WTC11 (cell line): ENCODE results near the gene NFX1. TPM values are rescaled to one million over a fixed set of nuclear protein-coding genes. Genes with fewer than 3 reads are reported as not detected.

ENCODE experiments used
- ATAC-seq: fragments of 200-7000 bp; cut with Tn5 transposase; 2 replicates; pipeline ENCODE4 v1.10.0; 2021; ENCODE audit warnings: mild to moderate bottlenecking, moderate library complexity
- CTCF ChIA-PET: fragments of 300-600 bp; sonication (Branson Sonifier 250); formaldehyde crosslinking; loops from one replicate; lab custom pipeline; 2021; ENCODE audit warnings: antibody characterized with exemption; lab: Charles Lee
- POLR2A ChIA-PET: fragments of 350-600 bp; sonication (Branson Sonifier 250); formaldehyde crosslinking; loops from one replicate; lab custom pipeline; 2021; ENCODE audit warnings: antibody characterized with exemption; lab: Charles Lee
- DNase-seq: peaks from one replicate; pipeline ENCODE4 v3.0.0; 2021; ENCODE audit warnings: low spot score
- H3K27ac Mint-ChIP-seq: 2 replicates; pipeline ENCODE4 v1.8.0; 2021; ENCODE audit warnings: mixed read lengths
- H3K27me3 Mint-ChIP-seq: 2 replicates; pipeline ENCODE4 v1.8.0; 2021; ENCODE audit warnings: low read depth, mild to moderate bottlenecking, moderate library complexity, mixed read lengths
- H3K36me3 Mint-ChIP-seq: 2 replicates; pipeline ENCODE4 v1.8.0; 2021; ENCODE audit warnings: mixed read lengths
- H3K4me1 Mint-ChIP-seq: 2 replicates; pipeline ENCODE4 v1.8.0; 2022; ENCODE audit warnings: mixed read lengths
- H3K4me3 Mint-ChIP-seq: 2 replicates; pipeline ENCODE4 v1.8.0; 2021; ENCODE audit warnings: mild to moderate bottlenecking, moderate library complexity, mixed read lengths
- H3K9me3 Mint-ChIP-seq: 2 replicates; pipeline ENCODE4 v1.8.0; 2021; ENCODE audit warnings: mixed read lengths
- CREB1 ChIP-seq: sonication (generic); formaldehyde crosslinking; IDR thresholded peaks from 2 replicates; pipeline ENCODE4 v1.8.0; 2023; ENCODE audit warnings: mild to moderate bottlenecking, missing genetic modification reagents
- ESRRA ChIP-seq: sonication (generic); formaldehyde crosslinking; IDR thresholded peaks from 2 replicates; pipeline ENCODE4 v1.8.1; 2022; ENCODE audit warnings: mild to moderate bottlenecking, missing genetic modification reagents, borderline replicate concordance
- ETV6 ChIP-seq: sonication (generic); formaldehyde crosslinking; IDR thresholded peaks from 2 replicates; pipeline ENCODE4 v1.8.1; 2022; ENCODE audit warnings: mild to moderate bottlenecking, missing genetic modification reagents
- FOXJ3 ChIP-seq: sonication (generic); formaldehyde crosslinking; IDR thresholded peaks from 2 replicates; pipeline ENCODE4 v1.9.0; 2021; ENCODE audit warnings: missing genetic modification reagents, mild to moderate bottlenecking, borderline replicate concordance
- GABPB1 ChIP-seq: sonication (generic); formaldehyde crosslinking; IDR thresholded peaks from 2 replicates; pipeline ENCODE4 v1.8.1; 2023; ENCODE audit warnings: mild to moderate bottlenecking, missing genetic modification reagents
- MYBL2 ChIP-seq: sonication (generic); formaldehyde crosslinking; IDR thresholded peaks from 2 replicates; pipeline ENCODE4 v1.8.1; 2023; ENCODE audit warnings: mild to moderate bottlenecking, moderate library complexity, missing genetic modification reagents
- OVOL2 ChIP-seq: fragments of 250-450 bp; sonication (Bioruptor Pico); IDR thresholded peaks from 2 replicates; pipeline ENCODE4 v1.9.0; 2021; ENCODE audit warnings: mild to moderate bottlenecking, borderline replicate concordance
- SOX15 ChIP-seq: fragments of 250-450 bp; sonication (Bioruptor Pico); IDR thresholded peaks from 2 replicates; pipeline ENCODE4 v1.9.0; 2021; ENCODE audit warnings: mild to moderate bottlenecking
- TCF7 ChIP-seq: sonication (generic); formaldehyde crosslinking; IDR thresholded peaks from 2 replicates; pipeline ENCODE4 v1.8.0; 2022; ENCODE audit warnings: mild to moderate bottlenecking, low read depth, missing genetic modification reagents, moderate library complexity
- TEAD1 ChIP-seq: sonication (generic); formaldehyde crosslinking; IDR thresholded peaks from 2 replicates; pipeline ENCODE4 v1.8.0; 2022; ENCODE audit warnings: mild to moderate bottlenecking, missing genetic modification reagents
- TEAD4 ChIP-seq: sonication (generic); formaldehyde crosslinking; IDR thresholded peaks from 2 replicates; pipeline ENCODE4 v1.8.0; 2022; ENCODE audit warnings: mild to moderate bottlenecking, missing genetic modification reagents
- ZNF396 ChIP-seq: fragments of 250-450 bp; sonication (Bioruptor Pico); IDR thresholded peaks from 2 replicates; pipeline ENCODE4 v1.8.0; 2021; ENCODE audit warnings: mild to moderate bottlenecking, moderate library complexity, borderline replicate concordance
- total RNA-seq: library from RNA; stranded (reverse); gene quantifications from 3 replicates; pipeline ENCODE4 v1.2.3, GENCODE V29; 2021
- TF ChIP-seq, protein P1 (sequence below): sonication (generic); formaldehyde crosslinking; IDR thresholded peaks from 2 replicates; pipeline ENCODE4 v1.8.1; 2022; ENCODE audit warnings: mild to moderate bottlenecking, missing genetic modification reagents, moderate library complexity, borderline replicate concordance
- TF ChIP-seq, protein P2 (sequence below): fragments of 250-450 bp; sonication (Bioruptor Pico); IDR thresholded peaks from 2 replicates; pipeline ENCODE4 v1.9.0; 2021; ENCODE audit warnings: mild to moderate bottlenecking, borderline replicate concordance
- TF ChIP-seq, protein P3 (sequence below): fragments of 250-450 bp; sonication (Bioruptor Pico); IDR thresholded peaks from 2 replicates; pipeline ENCODE4 v1.9.0; 2021; ENCODE audit warnings: mild to moderate bottlenecking
- TF ChIP-seq, protein P4 (sequence below): fragments of 250-450 bp; sonication (Bioruptor Pico); IDR thresholded peaks from 2 replicates; pipeline ENCODE4 v1.8.0; 2021; ENCODE audit warnings: mild to moderate bottlenecking
- TF ChIP-seq, protein P5 (sequence below): sonication (generic); formaldehyde crosslinking; IDR thresholded peaks from 2 replicates; pipeline ENCODE4 v1.8.0; 2022; ENCODE audit warnings: mild to moderate bottlenecking, missing genetic modification reagents
- TF ChIP-seq, protein P6 (sequence below): sonication (generic); formaldehyde crosslinking; IDR thresholded peaks from 2 replicates; pipeline ENCODE4 v1.8.1; 2023; ENCODE audit warnings: mild to moderate bottlenecking, missing genetic modification reagents, borderline replicate concordance

NFX1 gene
- total RNA-seq, 1 experiment from 2014 or later, result 30.9 TPM

DNA sequence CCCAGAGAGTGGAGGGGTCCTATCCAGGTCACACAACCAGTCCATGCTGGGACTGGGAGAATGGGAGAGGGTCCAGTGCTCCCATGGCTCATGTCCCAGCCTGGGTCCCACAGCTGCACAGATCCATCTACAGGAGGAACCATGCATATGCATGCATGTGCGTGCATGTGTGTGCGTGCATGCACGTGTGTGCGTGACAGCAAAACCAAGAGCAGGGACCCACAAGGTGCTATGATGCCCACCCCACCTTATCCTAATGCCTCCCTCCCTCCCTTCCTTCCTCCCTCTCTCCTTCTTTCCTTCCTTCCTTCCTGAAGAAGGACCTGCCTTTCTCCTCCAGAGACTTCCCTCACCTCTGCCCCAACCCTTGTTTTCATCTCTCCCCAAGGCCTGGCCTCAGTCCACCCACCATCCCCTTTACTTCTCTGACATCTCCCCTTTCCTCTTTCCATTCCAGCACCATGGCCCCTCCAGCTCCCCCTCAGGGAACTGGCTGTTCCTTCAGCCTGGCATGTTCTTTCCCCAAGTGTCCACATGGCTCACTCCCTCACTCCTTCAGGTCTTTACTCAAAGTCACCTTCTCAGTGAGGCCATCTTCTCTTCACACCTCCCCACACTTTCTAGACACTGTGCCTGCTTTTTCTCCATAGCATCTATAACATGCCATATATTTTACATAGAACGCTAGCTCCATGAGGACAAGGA lies 90.2 kb downstream of the NFX1 start:
- TF ChIP-seq, protein P1, sequence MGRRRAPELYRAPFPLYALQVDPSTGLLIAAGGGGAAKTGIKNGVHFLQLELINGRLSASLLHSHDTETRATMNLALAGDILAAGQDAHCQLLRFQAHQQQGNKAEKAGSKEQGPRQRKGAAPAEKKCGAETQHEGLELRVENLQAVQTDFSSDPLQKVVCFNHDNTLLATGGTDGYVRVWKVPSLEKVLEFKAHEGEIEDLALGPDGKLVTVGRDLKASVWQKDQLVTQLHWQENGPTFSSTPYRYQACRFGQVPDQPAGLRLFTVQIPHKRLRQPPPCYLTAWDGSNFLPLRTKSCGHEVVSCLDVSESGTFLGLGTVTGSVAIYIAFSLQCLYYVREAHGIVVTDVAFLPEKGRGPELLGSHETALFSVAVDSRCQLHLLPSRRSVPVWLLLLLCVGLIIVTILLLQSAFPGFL (CRISPR knock-in tag), result no peak
- TF ChIP-seq ETV6 (CRISPR knock-in tag) (no peak), TCF7 (no peak), SOX15 (no peak), FOXJ3 (CRISPR knock-in tag) (no peak), GABPB1 (CRISPR knock-in tag) (no peak), ZNF396 (CRISPR knock-in tag) (no peak), TEAD4 (CRISPR knock-in tag) (no peak), OVOL2 (CRISPR knock-in tag) (no peak), CREB1 (CRISPR knock-in tag) (no peak), TEAD1 (no peak), ESRRA (CRISPR knock-in tag) (no peak), MYBL2 (CRISPR knock-in tag) (no peak)
- TF ChIP-seq, protein P2, sequence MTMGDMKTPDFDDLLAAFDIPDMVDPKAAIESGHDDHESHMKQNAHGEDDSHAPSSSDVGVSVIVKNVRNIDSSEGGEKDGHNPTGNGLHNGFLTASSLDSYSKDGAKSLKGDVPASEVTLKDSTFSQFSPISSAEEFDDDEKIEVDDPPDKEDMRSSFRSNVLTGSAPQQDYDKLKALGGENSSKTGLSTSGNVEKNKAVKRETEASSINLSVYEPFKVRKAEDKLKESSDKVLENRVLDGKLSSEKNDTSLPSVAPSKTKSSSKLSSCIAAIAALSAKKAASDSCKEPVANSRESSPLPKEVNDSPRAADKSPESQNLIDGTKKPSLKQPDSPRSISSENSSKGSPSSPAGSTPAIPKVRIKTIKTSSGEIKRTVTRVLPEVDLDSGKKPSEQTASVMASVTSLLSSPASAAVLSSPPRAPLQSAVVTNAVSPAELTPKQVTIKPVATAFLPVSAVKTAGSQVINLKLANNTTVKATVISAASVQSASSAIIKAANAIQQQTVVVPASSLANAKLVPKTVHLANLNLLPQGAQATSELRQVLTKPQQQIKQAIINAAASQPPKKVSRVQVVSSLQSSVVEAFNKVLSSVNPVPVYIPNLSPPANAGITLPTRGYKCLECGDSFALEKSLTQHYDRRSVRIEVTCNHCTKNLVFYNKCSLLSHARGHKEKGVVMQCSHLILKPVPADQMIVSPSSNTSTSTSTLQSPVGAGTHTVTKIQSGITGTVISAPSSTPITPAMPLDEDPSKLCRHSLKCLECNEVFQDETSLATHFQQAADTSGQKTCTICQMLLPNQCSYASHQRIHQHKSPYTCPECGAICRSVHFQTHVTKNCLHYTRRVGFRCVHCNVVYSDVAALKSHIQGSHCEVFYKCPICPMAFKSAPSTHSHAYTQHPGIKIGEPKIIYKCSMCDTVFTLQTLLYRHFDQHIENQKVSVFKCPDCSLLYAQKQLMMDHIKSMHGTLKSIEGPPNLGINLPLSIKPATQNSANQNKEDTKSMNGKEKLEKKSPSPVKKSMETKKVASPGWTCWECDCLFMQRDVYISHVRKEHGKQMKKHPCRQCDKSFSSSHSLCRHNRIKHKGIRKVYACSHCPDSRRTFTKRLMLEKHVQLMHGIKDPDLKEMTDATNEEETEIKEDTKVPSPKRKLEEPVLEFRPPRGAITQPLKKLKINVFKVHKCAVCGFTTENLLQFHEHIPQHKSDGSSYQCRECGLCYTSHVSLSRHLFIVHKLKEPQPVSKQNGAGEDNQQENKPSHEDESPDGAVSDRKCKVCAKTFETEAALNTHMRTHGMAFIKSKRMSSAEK (CRISPR knock-in tag), result no peak
- TF ChIP-seq, protein P3, sequence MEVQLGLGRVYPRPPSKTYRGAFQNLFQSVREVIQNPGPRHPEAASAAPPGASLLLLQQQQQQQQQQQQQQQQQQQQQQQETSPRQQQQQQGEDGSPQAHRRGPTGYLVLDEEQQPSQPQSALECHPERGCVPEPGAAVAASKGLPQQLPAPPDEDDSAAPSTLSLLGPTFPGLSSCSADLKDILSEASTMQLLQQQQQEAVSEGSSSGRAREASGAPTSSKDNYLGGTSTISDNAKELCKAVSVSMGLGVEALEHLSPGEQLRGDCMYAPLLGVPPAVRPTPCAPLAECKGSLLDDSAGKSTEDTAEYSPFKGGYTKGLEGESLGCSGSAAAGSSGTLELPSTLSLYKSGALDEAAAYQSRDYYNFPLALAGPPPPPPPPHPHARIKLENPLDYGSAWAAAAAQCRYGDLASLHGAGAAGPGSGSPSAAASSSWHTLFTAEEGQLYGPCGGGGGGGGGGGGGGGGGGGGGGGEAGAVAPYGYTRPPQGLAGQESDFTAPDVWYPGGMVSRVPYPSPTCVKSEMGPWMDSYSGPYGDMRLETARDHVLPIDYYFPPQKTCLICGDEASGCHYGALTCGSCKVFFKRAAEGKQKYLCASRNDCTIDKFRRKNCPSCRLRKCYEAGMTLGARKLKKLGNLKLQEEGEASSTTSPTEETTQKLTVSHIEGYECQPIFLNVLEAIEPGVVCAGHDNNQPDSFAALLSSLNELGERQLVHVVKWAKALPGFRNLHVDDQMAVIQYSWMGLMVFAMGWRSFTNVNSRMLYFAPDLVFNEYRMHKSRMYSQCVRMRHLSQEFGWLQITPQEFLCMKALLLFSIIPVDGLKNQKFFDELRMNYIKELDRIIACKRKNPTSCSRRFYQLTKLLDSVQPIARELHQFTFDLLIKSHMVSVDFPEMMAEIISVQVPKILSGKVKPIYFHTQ (CRISPR knock-in tag), result no peak
- TF ChIP-seq, protein P4, sequence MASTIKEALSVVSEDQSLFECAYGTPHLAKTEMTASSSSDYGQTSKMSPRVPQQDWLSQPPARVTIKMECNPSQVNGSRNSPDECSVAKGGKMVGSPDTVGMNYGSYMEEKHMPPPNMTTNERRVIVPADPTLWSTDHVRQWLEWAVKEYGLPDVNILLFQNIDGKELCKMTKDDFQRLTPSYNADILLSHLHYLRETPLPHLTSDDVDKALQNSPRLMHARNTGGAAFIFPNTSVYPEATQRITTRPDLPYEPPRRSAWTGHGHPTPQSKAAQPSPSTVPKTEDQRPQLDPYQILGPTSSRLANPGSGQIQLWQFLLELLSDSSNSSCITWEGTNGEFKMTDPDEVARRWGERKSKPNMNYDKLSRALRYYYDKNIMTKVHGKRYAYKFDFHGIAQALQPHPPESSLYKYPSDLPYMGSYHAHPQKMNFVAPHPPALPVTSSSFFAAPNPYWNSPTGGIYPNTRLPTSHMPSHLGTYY (CRISPR knock-in tag), result no peak
- TF ChIP-seq, protein P5, sequence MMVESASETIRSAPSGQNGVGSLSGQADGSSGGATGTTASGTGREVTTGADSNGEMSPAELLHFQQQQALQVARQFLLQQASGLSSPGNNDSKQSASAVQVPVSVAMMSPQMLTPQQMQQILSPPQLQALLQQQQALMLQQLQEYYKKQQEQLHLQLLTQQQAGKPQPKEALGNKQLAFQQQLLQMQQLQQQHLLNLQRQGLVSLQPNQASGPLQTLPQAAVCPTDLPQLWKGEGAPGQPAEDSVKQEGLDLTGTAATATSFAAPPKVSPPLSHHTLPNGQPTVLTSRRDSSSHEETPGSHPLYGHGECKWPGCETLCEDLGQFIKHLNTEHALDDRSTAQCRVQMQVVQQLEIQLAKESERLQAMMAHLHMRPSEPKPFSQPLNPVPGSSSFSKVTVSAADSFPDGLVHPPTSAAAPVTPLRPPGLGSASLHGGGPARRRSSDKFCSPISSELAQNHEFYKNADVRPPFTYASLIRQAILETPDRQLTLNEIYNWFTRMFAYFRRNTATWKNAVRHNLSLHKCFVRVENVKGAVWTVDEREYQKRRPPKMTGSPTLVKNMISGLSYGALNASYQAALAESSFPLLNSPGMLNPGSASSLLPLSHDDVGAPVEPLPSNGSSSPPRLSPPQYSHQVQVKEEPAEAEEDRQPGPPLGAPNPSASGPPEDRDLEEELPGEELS (CRISPR knock-in tag), result no peak
- TF ChIP-seq, protein P6, sequence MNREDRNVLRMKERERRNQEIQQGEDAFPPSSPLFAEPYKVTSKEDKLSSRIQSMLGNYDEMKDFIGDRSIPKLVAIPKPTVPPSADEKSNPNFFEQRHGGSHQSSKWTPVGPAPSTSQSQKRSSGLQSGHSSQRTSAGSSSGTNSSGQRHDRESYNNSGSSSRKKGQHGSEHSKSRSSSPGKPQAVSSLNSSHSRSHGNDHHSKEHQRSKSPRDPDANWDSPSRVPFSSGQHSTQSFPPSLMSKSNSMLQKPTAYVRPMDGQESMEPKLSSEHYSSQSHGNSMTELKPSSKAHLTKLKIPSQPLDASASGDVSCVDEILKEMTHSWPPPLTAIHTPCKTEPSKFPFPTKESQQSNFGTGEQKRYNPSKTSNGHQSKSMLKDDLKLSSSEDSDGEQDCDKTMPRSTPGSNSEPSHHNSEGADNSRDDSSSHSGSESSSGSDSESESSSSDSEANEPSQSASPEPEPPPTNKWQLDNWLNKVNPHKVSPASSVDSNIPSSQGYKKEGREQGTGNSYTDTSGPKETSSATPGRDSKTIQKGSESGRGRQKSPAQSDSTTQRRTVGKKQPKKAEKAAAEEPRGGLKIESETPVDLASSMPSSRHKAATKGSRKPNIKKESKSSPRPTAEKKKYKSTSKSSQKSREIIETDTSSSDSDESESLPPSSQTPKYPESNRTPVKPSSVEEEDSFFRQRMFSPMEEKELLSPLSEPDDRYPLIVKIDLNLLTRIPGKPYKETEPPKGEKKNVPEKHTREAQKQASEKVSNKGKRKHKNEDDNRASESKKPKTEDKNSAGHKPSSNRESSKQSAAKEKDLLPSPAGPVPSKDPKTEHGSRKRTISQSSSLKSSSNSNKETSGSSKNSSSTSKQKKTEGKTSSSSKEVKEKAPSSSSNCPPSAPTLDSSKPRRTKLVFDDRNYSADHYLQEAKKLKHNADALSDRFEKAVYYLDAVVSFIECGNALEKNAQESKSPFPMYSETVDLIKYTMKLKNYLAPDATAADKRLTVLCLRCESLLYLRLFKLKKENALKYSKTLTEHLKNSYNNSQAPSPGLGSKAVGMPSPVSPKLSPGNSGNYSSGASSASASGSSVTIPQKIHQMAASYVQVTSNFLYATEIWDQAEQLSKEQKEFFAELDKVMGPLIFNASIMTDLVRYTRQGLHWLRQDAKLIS (CRISPR knock-in tag), result no peak
- TF ChIP-seq, all 79 proteins: peak for 0
- Mint-ChIP-seq H3K27ac (peak overlapping the region; percentile 43), H3K36me3 (no peaks in the 10 kb centered on the region), H3K27me3 (no peaks in the 10 kb centered on the region), H3K4me1 (peaks cover 26% of the 10 kb centered on the region), H3K4me3 (no peak overlapping the region), H3K9me3 (no peaks in the 10 kb centered on the region)
- ATAC-seq (no peak; the same call in 1 of the 2 replicates), DNase-seq (no peak)
- CTCF ChIA-PET, result interaction anchor here (0.5 to 5.0 kb wide), 6 partner anchors 23 to 920 kb away, joined by 4 to 43 read pairs (median 12); partner anchors contain the start of genes AQP3 and AQP7
- POLR2A ChIA-PET, result interaction anchor here (1.0 kb wide), 1 partner anchor 10 kb away, joined by 3 read pairs; no protein-coding TSS in a partner anchor
